Measurements from ENCODE around the gene ZNF101.

ZNF101 gene

DNA sequence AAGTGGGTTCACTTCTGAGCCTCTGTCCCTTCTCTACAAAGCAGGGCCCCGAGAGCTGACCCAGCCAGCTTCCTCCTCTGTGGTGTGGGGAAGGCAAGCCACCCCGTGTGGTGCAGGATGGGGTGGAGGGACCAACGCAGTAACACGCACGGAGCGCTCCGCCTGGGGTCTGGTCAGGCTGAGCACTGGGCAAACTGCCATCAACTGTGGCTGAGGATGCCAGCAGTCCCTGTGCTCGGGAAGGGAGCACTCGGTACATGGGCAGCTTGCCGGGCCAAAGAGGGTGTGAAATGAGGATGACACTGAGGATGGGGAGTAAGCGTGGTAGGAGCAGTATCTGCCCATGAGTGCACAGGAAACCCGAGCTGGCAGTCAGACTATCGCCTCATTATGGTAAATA lies 17.6 kb upstream of the ZNF101 start:
- H3K9ac ChIP-seq (ENCODE audit: low read length), result no peak overlapping the region
- H3K27me3 ChIP-seq (ENCODE audit: low read depth, low read length), result no peaks in the 10 kb centered on the region
- no peaks in the 10 kb centered on the region for H3K79me2 ChIP-seq (ENCODE audit: low read length)
- no peak overlapping the region for H2AFZ ChIP-seq (ENCODE audit: low read depth, low read length)
- no peak overlapping the region for H3K4me3 ChIP-seq (ENCODE audit: low read length)
- H3K4me1 ChIP-seq (ENCODE audit: low read length), result no peaks in the 10 kb centered on the region
- no peaks in the 10 kb centered on the region for H4K20me1 ChIP-seq (ENCODE audit: insufficient read depth, low read length)
- H3K27ac ChIP-seq (ENCODE audit: low read length), result no peak overlapping the region
- peaks cover 86% of the 10 kb centered on the region for H3K36me3 ChIP-seq (replicated peaks; ENCODE audit: low read depth, low read length)
- H3K9me3 ChIP-seq (ENCODE audit: insufficient read depth, low read length), result no peaks in the 10 kb centered on the region
- no peak for TF ChIP-seq EZH2phosphoT487 (IDR thresholded peaks at IDR 0.05; ENCODE audit: low read depth)
- TF ChIP-seq, protein P1, sequence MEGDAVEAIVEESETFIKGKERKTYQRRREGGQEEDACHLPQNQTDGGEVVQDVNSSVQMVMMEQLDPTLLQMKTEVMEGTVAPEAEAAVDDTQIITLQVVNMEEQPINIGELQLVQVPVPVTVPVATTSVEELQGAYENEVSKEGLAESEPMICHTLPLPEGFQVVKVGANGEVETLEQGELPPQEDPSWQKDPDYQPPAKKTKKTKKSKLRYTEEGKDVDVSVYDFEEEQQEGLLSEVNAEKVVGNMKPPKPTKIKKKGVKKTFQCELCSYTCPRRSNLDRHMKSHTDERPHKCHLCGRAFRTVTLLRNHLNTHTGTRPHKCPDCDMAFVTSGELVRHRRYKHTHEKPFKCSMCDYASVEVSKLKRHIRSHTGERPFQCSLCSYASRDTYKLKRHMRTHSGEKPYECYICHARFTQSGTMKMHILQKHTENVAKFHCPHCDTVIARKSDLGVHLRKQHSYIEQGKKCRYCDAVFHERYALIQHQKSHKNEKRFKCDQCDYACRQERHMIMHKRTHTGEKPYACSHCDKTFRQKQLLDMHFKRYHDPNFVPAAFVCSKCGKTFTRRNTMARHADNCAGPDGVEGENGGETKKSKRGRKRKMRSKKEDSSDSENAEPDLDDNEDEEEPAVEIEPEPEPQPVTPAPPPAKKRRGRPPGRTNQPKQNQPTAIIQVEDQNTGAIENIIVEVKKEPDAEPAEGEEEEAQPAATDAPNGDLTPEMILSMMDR (IDR thresholded peaks at IDR 0.05; ENCODE audit: low read depth, low read length), result no peak
- no peak overlapping the region for H3K4me2 ChIP-seq (ENCODE audit: low read length)

DNA sequence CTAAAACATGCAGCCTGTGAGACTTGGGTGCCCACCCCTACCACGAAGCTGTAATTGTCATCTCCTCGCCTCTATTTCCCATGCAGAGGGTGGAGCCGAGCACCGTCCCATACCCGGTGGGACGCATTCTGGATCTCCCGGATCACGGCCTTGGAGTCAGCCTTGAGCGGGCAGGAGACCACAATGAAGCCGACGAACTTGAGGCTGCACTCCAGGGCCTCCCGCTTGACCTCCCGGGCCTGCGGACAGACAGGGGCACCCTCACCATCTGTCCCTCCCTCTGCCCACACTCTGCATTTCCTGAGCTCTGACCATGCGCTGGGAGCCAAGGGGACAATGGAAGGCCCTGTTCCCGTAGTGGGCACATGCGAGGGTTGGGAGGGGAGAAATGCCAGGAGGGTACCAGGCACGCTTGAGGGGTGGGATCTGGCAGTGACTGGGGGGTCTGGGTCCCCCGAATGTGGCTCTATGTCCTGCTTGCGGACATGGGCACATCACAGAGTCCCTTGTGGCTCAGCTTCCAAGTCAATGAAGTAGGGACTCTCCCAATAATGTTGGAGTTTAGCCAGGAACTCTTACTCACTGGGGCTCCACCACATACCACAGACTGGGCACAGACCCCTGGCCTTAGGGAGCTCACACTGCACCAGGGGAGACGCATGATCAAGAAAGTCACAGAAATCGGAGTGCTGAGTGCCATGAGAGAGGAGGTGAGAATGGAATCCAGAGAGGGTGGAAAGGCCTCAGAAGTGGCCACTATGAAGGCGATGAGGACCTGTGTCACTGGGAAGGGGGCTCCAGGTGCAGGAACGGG lies 15.9 kb upstream of the ZNF101 start:
- no peaks in the 10 kb centered on the region; the same call in 1 of the 2 replicates for H3K79me2 ChIP-seq (ENCODE audit: low read length)
- peaks cover 86% of the 10 kb centered on the region for H3K36me3 ChIP-seq (replicated peaks; ENCODE audit: low read depth, low read length)
- H3K27me3 ChIP-seq (ENCODE audit: low read depth, low read length), result no peaks in the 10 kb centered on the region
- TF ChIP-seq, protein P1 (IDR thresholded peaks at IDR 0.05; ENCODE audit: low read depth, low read length), result no peak
- TF ChIP-seq EZH2phosphoT487 (IDR thresholded peaks at IDR 0.05; ENCODE audit: low read depth), result no peak
- H3K4me1 ChIP-seq (ENCODE audit: low read length), result no peaks in the 10 kb centered on the region
- no peaks in the 10 kb centered on the region for H4K20me1 ChIP-seq (ENCODE audit: insufficient read depth, low read length)
- no peak overlapping the region for H3K27ac ChIP-seq (ENCODE audit: low read length)
- no peak overlapping the region for H3K4me3 ChIP-seq (ENCODE audit: low read length)
- H3K4me2 ChIP-seq (ENCODE audit: low read length), result no peak overlapping the region
- no peak overlapping the region for H3K9ac ChIP-seq (ENCODE audit: low read length)
- H3K9me3 ChIP-seq (ENCODE audit: insufficient read depth, low read length), result no peaks in the 10 kb centered on the region
- H2AFZ ChIP-seq (ENCODE audit: low read depth, low read length), result no peak overlapping the region

GRCh38 chr19:19653597-19654147 lies 15.0 kb upstream of the ZNF101 start:
- Histone ChIP-seq H2AFZ (ENCODE audit: low read depth, low read length) (no peak overlapping the region), H3K4me2 (ENCODE audit: low read length) (no peak overlapping the region), H3K4me3 (ENCODE audit: low read length) (no peak overlapping the region), H3K4me1 (ENCODE audit: low read length) (no peaks in the 10 kb centered on the region), H3K9me3 (ENCODE audit: insufficient read depth, low read length) (no peaks in the 10 kb centered on the region), H3K36me3 (replicated peaks; ENCODE audit: low read depth, low read length) (peaks cover 92% of the 10 kb centered on the region), H3K27ac (ENCODE audit: low read length) (no peak overlapping the region), H3K9ac (ENCODE audit: low read length) (no peak overlapping the region), H3K79me2 (ENCODE audit: low read length) (peaks cover 6% of the 10 kb centered on the region), H4K20me1 (ENCODE audit: insufficient read depth, low read length) (no peaks in the 10 kb centered on the region), H3K27me3 (ENCODE audit: low read depth, low read length) (no peaks in the 10 kb centered on the region)
- TF ChIP-seq, protein P1 (IDR thresholded peaks at IDR 0.05; ENCODE audit: low read depth, low read length), result no peak
- TF ChIP-seq EZH2phosphoT487 (IDR thresholded peaks at IDR 0.05; ENCODE audit: low read depth), result no peak

DNA sequence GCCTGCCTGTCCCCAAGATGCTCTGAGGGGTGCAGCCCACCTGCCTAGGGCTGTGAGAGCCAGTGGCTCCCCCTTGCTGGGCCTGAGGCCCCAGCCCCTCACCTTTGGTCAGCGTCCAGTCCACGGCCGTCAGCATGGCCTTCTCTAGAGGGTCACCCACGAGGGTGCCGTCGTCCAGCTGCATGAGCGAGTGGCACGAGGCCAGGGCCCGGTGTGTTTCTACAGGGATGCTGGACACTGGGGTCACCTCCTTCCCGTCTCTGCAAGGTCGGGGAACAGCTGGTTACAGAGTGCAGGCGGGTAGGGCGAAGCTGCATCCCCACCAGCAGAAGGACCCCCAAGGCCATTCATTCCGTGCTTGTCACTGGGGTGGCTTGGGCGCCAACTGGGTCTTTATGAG lies 14.2 kb upstream of the ZNF101 start:
- Histone ChIP-seq H3K27ac (ENCODE audit: low read length) (no peak overlapping the region), H3K9ac (ENCODE audit: low read length) (no peak overlapping the region), H3K4me3 (ENCODE audit: low read length) (no peak overlapping the region), H3K36me3 (replicated peaks; ENCODE audit: low read depth, low read length) (peaks cover 93% of the 10 kb centered on the region), H3K4me2 (ENCODE audit: low read length) (no peak overlapping the region), H3K4me1 (ENCODE audit: low read length) (no peaks in the 10 kb centered on the region), H3K9me3 (ENCODE audit: insufficient read depth, low read length) (no peaks in the 10 kb centered on the region), H3K79me2 (ENCODE audit: low read length) (peaks cover 12% of the 10 kb centered on the region), H4K20me1 (ENCODE audit: insufficient read depth, low read length) (no peaks in the 10 kb centered on the region), H3K27me3 (ENCODE audit: low read depth, low read length) (no peaks in the 10 kb centered on the region), H2AFZ (ENCODE audit: low read depth, low read length) (no peak overlapping the region)
- TF ChIP-seq, protein P1 (IDR thresholded peaks at IDR 0.05; ENCODE audit: low read depth, low read length), result no peak
- TF ChIP-seq EZH2phosphoT487 (IDR thresholded peaks at IDR 0.05; ENCODE audit: low read depth), result no peak

Data from OCI-LY3 (cell line).